Measurements from ENCODE around the gene CPTP.

GRCh38 chr1:1281533-1282321 lies 42.9 kb upstream of the CPTP start:
- TF ChIP-seq ZNF274 (IDR thresholded peaks at IDR 0.05; ENCODE audit: low read depth, low read length) (no peak), YY1 (IDR thresholded peaks at IDR 0.05; ENCODE audit: insufficient read depth, insufficient read length) (no peak)
